Epithelial cell of proximal tubule (primary cell): ENCODE results near the gene IMPA2. TPM values are rescaled to one million over a fixed set of nuclear protein-coding genes. Genes with fewer than 3 reads are reported as not detected.

Experiments used
- DNase-seq: peaks from one replicate; pipeline ENCODE4 v3.0.0-alpha.2; 2011; ENCODE audit warnings: low read depth
- H3K4me3 ChIP-seq: 2 replicates; pipeline ENCODE4 v1.5.1; 2011; ENCODE audit warnings: low read depth, mild to moderate bottlenecking, low read length
- CTCF ChIP-seq: conservative IDR thresholded peaks from 2 replicates; pipeline ENCODE4 v1.5.1; 2012; ENCODE audit warnings: low read depth, mild to moderate bottlenecking, low read length
- total RNA-seq: library from RNA; depleted of rRNA; stranded (reverse); fragments of >200 nt; gene quantifications from 2 replicates; pipeline ENCODE4 v1.2.3, GENCODE V29; 2015

Gene IMPA2
- total RNA-seq, 1 donor from 2014 or later, result 89.9 TPM

GRCh38 chr18:11990539-11990938 lies 9.2 kb downstream of the IMPA2 start:
- no peak for TF ChIP-seq CTCF
- no peak for DNase-seq
- H3K4me3 ChIP-seq, result no peak overlapping the region

GRCh38 chr18:11991021-11991795 lies 9.9 kb downstream of the IMPA2 start:
- no peak for DNase-seq
- H3K4me3 ChIP-seq, result no peak overlapping the region
- TF ChIP-seq CTCF, result no peak

GRCh38 chr18:11992096-11992790 lies 10.9 kb downstream of the IMPA2 start:
- peak overlapping the region; percentile 29 for H3K4me3 ChIP-seq
- no peak for TF ChIP-seq CTCF
- no peak for DNase-seq

GRCh38 chr18:11993264-11993916 lies 12.1 kb downstream of the IMPA2 start:
- no peak for TF ChIP-seq CTCF
- DNase-seq, result no peak
- no peak overlapping the region for H3K4me3 ChIP-seq

- no peak for DNase-seq
- peak overlapping the region; percentile 14 for H3K4me3 ChIP-seq
- no peak for TF ChIP-seq CTCF
Observed at GRCh38 chr18:11994336-11994702, 13.0 kb downstream of the IMPA2 start.

- peak; percentile 89 for DNase-seq
- no peak for TF ChIP-seq CTCF
- H3K4me3 ChIP-seq, result peak overlapping the region; percentile 30
Observed at GRCh38 chr18:11994703-11995444, 13.6 kb downstream of the IMPA2 start.
